ENCODE data around the gene EPS15. TPM values are rescaled to one million over a fixed set of nuclear protein-coding genes. Genes with fewer than 3 reads are reported as not detected.
"Not testable (repeated sequence)": the region's sequence is repeated elsewhere in the genome, so short reads cannot be mapped to it uniquely, and the experiment has no call there.

EPS15 gene
- polyA plus RNA-seq, 3 donors from 2014 or later: 28.9 to 49.4 (median 34.9) TPM

GRCh38 chr1:51329443-51330325 is 189.4 kb downstream of the EPS15 start:
- H3K9me3 Mint-ChIP-seq: no peaks in the 10 kb centered on the region
- peaks cover 6 to 30% (median 7%) of the 10 kb centered on the region in 3 donors for H3K27me3 Mint-ChIP-seq (ENCODE audit: low read depth in 3 of 3)
- H3K27ac Mint-ChIP-seq: no peak overlapping the region
- peak overlapping the region in 4 of 5 donors; percentile 33 to 57 (median 46) for H3K4me3 Mint-ChIP-seq
- no peak for DNase-seq
- H3K36me3 Mint-ChIP-seq: no peaks in the 10 kb centered on the region
- H3K4me1 Mint-ChIP-seq: peaks cover 6 to 11% of the 10 kb centered on the region in 2 donors

GRCh38 chr1:51328926-51329325 is 190.1 kb downstream of the EPS15 start:
- Mint-ChIP-seq H3K4me1 (peaks cover 6 to 11% of the 10 kb centered on the region in 2 donors), H3K4me3 (peak overlapping the region in 3 of 5 donors; percentile 47 to 57 (median 53)), H3K9me3 (no peaks in the 10 kb centered on the region), H3K27ac (no peak overlapping the region), H3K36me3 (no peaks in the 10 kb centered on the region), H3K27me3 (ENCODE audit: low read depth in 3 of 3) (peaks cover 6 to 30% (median 7%) of the 10 kb centered on the region in 3 donors)
- DNase-seq: no peak

GRCh38 chr1:51328279-51328678 is 190.8 kb downstream of the EPS15 start:
- H3K4me1 Mint-ChIP-seq: peaks cover 6 to 11% of the 10 kb centered on the region in 2 donors
- DNase-seq: no peak
- no peaks in the 10 kb centered on the region for H3K36me3 Mint-ChIP-seq
- H3K27ac Mint-ChIP-seq: peak overlapping the region in 1 of 6 donors; percentile 17
- peaks cover 6 to 30% (median 8%) of the 10 kb centered on the region in 3 donors for H3K27me3 Mint-ChIP-seq (ENCODE audit: low read depth in 3 of 3)
- no peak overlapping the region for H3K4me3 Mint-ChIP-seq
- H3K9me3 Mint-ChIP-seq: no peaks in the 10 kb centered on the region

- no peaks in the 10 kb centered on the region for H3K36me3 Mint-ChIP-seq
- peaks cover 6 to 11% of the 10 kb centered on the region in 2 donors for H3K4me1 Mint-ChIP-seq
- peaks cover 6 to 33% (median 7%) of the 10 kb centered on the region in 3 donors for H3K27me3 Mint-ChIP-seq (ENCODE audit: low read depth in 3 of 3)
- no peak overlapping the region for H3K4me3 Mint-ChIP-seq
- no peak for DNase-seq
- no peak overlapping the region for H3K27ac Mint-ChIP-seq
- H3K9me3 Mint-ChIP-seq: no peaks in the 10 kb centered on the region
Measured at GRCh38 chr1:51327386-51327785, 191.7 kb downstream of the EPS15 start.

GRCh38 chr1:51326839-51327238 is 192.2 kb downstream of the EPS15 start:
- Mint-ChIP-seq H3K27me3 (ENCODE audit: low read depth in 3 of 3) (peaks cover 6 to 33% (median 7%) of the 10 kb centered on the region in 3 donors), H3K9me3 (no peaks in the 10 kb centered on the region), H3K36me3 (no peaks in the 10 kb centered on the region), H3K4me3 (no peak overlapping the region), H3K4me1 (peaks cover 6 to 11% of the 10 kb centered on the region in 2 donors), H3K27ac (no peak overlapping the region)
- DNase-seq: no peak

GRCh38 chr1:51325878-51326755 is 192.9 kb downstream of the EPS15 start:
- Mint-ChIP-seq H3K4me1 (peaks cover 3 to 9% of the 10 kb centered on the region in 2 donors), H3K27me3 (ENCODE audit: low read depth in 3 of 3) (peaks cover 3 to 28% (median 4%) of the 10 kb centered on the region in 3 donors), H3K9me3 (no peaks in the 10 kb centered on the region), H3K27ac (no peak overlapping the region), H3K36me3 (no peaks in the 10 kb centered on the region), H3K4me3 (no peak overlapping the region)
- DNase-seq: no peak

GRCh38 chr1:51325391-51325790 is 193.7 kb downstream of the EPS15 start:
- Mint-ChIP-seq H3K27me3 (ENCODE audit: low read depth in 3 of 3) (peaks cover 2 to 28% (median 3%) of the 10 kb centered on the region in 3 donors), H3K4me1 (peaks cover 0 to 4% of the 10 kb centered on the region in 2 donors), H3K36me3 (no peaks in the 10 kb centered on the region), H3K9me3 (no peaks in the 10 kb centered on the region), H3K27ac (no peak overlapping the region), H3K4me3 (no peak overlapping the region)
- no peak for DNase-seq

- H3K4me1 Mint-ChIP-seq, H3K27ac Mint-ChIP-seq, H3K4me3 Mint-ChIP-seq, DNase-seq, H3K36me3 Mint-ChIP-seq, H3K9me3 Mint-ChIP-seq: not testable (repeated sequence)
- peaks cover 2 to 28% (median 3%) of the 10 kb centered on the region in 3 donors for H3K27me3 Mint-ChIP-seq (ENCODE audit: low read depth in 3 of 3)
Measured at GRCh38 chr1:51325011-51325385, 194.1 kb downstream of the EPS15 start.

- no peaks in the 10 kb centered on the region for H3K4me1 Mint-ChIP-seq
- no peak overlapping the region for H3K27ac Mint-ChIP-seq
- H3K9me3 Mint-ChIP-seq: no peaks in the 10 kb centered on the region
Measured at GRCh38 chr1:51324251-51325010, 194.6 kb downstream of the EPS15 start.

GRCh38 chr1:51323778-51324177 is 195.3 kb downstream of the EPS15 start:
- Mint-ChIP-seq H3K27me3 (ENCODE audit: low read depth in 3 of 3) (peaks cover 2 to 21% (median 2%) of the 10 kb centered on the region in 3 donors), H3K4me3 (no peak overlapping the region), H3K4me1 (no peaks in the 10 kb centered on the region), H3K36me3 (no peaks in the 10 kb centered on the region), H3K9me3 (no peaks in the 10 kb centered on the region), H3K27ac (no peak overlapping the region)
- DNase-seq: no peak

More at GRCh38 chr1:51324251-51325010, 194.6 kb downstream of the EPS15 start:
- H3K27me3 Mint-ChIP-seq (ENCODE audit: low read depth in 3 of 3): peaks cover 3 to 26% (median 3%) of the 10 kb centered on the region in 3 donors
- DNase-seq: no peak
- no peak overlapping the region for H3K4me3 Mint-ChIP-seq
- H3K36me3 Mint-ChIP-seq: no peaks in the 10 kb centered on the region

GRCh38 chr1:51322417-51323101 is 196.5 kb downstream of the EPS15 start:
- Mint-ChIP-seq H3K4me3 (no peak overlapping the region), H3K36me3 (no peaks in the 10 kb centered on the region), H3K9me3 (no peaks in the 10 kb centered on the region), H3K4me1 (no peaks in the 10 kb centered on the region), H3K27ac (no peak overlapping the region), H3K27me3 (ENCODE audit: low read depth in 3 of 3) (peaks cover 2 to 17% (median 2%) of the 10 kb centered on the region in 3 donors)
- DNase-seq: no peak

- Mint-ChIP-seq H3K36me3 (no peaks in the 10 kb centered on the region), H3K4me1 (no peaks in the 10 kb centered on the region), H3K27me3 (ENCODE audit: low read depth in 3 of 3) (peaks cover 2 to 14% (median 2%) of the 10 kb centered on the region in 3 donors), H3K9me3 (no peaks in the 10 kb centered on the region), H3K27ac (no peak overlapping the region), H3K4me3 (no peak overlapping the region)
- no peak for DNase-seq
Measured at GRCh38 chr1:51321924-51322280, 197.2 kb downstream of the EPS15 start.

Measured in immature natural killer cell (primary cell).